Hematopoietic multipotent progenitor cell treated with erythropoietin and hydrocortisone succinate and interleukin-3 and kit ligand, for 6 days (in vitro differentiated cells): Measurements from ENCODE around the gene ADAMTSL2.

Source experiments
- DNase-seq: peaks from one replicate; pipeline ENCODE4 v3.0.0-alpha.2; 2015

The ADAMTSL2 gene

DNA sequence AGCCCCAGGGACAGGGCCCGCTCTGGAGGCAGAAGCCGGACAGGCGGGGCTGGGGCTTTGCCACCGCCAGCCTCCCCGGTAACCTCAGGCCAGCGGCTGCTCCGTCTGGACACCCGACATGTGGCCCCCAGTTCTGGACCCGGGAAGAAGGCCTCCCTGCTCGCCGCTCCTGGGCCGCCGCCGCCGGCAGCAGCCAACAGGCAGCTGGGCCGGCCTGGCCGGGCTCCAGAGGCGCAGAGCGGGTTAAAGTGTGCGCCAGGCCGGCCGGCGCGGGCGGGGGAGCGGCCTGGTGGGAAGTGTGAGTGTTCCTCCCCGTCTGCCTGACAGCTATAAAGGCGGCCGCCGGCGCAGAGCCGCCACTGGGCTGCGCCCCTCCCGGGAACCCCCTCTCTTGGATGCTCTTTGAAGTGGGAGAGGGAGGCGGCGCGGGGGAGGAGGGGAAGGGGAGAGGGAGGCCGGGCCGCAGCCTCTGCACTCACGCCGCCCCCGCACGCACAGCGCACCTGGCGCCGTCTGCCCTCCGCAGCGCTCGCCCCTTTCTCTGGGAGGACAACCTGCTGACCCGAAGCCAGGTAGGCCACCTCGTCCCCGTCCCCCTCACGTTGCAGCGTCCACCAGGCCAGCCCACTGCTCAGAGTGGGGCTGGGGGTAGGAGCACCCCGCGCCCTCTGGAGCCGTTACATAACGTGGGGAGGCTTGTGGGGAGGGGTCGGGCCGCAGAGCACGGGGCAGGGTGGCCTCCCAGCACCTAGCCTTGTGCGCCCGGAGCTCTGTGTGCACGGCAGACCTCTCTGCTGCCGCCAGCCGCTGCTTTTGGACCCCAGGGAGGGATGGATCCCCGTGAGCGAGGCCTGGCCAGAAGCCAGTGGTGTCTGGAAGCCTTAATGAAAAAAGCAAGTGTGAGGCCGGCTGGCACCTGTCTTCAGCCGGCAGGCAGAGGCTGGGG lies at the start of gene ADAMTSL2:
TSS of gene ADAMTSL2 (plus strand) at position 359 of the 946 bp plus-strand sequence. CDS start 2,009 bp downstream, outside the sequence.
- peak; percentile 67 for DNase-seq

DNA sequence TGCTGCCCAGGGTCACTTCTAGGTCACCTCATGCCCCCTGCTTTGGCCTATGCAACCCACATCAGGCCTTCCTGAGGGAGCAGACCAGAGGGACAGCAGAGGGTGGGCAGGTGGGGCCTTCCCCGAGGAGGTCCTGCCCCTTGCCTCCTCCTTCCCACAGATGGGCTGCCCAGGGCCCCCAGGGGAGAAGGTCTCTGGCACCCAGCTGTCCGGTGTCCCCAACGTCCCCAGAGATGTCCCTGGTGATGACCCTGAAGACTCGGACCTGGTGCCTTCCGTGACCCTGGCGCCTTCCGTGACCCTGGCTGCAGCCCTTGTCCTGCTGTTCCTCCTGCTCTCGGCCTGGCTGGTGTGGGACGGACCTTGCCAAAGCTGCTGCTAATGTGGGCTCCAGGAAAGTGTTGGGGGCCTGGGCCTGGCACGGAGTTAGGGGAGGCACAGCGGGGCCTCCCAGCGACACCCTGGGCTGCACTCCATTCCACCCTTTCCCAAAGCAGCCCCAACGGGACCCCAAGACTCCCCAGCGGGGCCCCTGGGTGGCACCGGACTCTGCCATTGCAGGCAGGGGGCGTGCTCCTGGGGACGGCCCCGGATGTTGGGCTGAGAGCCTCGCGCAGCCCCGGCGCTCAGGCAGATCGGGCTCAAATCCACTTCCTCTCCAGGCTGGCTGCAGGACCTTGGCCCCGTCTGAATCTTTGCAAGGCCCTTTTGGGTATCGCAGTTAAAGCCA lies 48.8 kb upstream of the ADAMTSL2 start:
- peak; percentile 51 for DNase-seq

- DNase-seq, result no peak
These were observed 47.2 kb upstream of the ADAMTSL2 start for GRCh38 chr9:133487331-133487725.

- no peak for DNase-seq
These were observed 45.7 kb upstream of the ADAMTSL2 start for GRCh38 chr9:133488686-133489252.

DNA sequence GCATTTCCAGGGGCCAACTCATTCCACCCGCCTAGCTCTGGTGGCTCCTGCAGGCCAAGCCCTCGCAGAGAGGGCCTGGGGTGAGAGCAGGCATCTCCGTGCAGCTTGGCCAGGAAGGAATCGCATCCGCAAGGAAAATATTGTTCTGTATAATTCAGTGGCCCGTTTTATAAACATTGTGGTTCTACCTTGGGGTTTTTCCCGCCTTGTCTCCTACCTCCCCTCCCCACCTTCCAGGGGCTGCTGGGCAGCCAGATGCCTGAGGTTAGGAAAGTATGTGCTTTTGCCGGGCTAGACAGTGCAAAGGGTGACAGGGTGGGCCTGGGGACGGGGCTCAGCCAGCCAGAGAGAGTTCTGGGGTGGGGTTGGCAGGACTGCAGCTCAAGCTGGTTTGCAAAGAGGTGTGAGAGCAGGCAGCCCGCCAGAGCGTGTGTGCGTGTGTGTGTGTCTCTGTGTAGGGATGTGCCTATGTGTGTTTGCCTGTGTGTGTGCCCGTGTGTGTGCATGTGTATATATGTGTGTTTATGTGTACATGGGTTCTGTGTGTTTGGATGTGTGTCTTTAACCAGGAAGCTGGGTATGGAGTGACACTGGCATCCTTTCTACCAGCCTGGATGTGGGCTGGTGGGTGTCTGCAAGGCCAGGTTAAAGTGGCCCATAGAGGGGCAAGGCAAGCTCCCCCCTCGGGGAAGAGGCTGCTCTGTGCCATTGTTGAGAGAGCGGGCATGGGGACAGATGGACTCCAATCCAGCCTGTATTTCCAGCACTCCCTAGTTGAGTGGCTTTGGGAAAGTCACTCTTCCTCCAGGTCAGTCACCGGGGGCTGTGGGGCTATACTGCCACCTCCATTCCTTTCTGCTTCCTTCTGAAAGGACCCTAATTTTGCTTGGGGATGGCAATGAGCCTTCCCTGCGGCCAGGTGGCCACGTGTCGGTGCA lies 45.0 kb upstream of the ADAMTSL2 start:
- DNase-seq, result no peak

GRCh38 chr9:133490201-133490681 lies 44.3 kb upstream of the ADAMTSL2 start:
- DNase-seq, result no peak

DNA sequence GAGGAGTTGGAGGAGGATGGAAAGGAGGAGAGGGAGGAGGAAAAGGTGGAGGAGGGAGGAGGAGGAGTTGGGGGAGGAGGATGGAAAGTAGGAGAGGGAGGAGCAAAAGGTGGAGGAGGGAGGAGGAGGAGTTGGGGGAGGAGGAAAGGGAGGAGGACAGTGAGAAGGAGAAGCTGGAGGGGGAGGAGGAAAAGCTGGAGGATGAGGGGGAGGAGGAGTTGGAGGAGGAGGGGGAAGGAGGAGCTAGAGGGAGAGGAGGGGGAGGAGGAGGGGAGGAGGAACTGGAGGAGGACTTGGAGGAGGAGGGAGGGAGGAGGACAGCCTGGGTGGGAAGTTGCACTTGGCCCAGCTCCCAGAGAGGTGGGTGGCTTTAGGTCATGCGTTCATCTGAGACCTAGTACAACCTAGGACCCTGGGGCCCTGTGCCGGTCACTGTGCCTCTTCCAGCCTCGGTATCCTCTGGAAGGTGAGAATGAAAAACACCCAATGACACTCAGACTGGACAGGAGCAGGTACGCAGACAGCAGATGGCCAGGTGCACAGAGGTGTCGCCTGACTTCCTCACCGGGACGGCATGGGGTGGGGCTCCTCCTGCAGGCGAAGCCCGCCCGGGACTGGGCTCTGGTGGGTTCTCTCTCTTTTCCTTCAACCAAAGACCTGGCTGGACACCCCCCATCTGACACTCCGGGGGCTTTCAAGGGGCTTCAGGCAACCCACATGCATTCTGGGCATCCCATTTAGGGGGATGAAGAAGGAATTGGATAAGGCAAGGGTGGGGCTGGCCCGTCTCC lies 43.4 kb upstream of the ADAMTSL2 start:
- DNase-seq, result no peak

DNA sequence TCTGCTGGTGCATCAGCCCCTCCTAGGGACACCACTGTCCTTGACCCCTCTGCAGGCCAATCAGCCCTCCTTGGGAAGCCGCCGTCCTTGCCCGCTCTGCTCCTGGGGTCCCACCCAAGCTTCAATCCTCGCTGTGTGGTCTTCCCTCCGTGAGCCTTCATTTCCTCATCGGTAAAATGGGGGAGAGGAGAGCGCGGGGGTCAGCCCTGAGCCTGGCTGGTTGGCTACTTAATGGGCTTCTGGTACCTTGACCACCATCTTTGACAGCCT lies 42.9 kb upstream of the ADAMTSL2 start:
- no peak for DNase-seq

DNA sequence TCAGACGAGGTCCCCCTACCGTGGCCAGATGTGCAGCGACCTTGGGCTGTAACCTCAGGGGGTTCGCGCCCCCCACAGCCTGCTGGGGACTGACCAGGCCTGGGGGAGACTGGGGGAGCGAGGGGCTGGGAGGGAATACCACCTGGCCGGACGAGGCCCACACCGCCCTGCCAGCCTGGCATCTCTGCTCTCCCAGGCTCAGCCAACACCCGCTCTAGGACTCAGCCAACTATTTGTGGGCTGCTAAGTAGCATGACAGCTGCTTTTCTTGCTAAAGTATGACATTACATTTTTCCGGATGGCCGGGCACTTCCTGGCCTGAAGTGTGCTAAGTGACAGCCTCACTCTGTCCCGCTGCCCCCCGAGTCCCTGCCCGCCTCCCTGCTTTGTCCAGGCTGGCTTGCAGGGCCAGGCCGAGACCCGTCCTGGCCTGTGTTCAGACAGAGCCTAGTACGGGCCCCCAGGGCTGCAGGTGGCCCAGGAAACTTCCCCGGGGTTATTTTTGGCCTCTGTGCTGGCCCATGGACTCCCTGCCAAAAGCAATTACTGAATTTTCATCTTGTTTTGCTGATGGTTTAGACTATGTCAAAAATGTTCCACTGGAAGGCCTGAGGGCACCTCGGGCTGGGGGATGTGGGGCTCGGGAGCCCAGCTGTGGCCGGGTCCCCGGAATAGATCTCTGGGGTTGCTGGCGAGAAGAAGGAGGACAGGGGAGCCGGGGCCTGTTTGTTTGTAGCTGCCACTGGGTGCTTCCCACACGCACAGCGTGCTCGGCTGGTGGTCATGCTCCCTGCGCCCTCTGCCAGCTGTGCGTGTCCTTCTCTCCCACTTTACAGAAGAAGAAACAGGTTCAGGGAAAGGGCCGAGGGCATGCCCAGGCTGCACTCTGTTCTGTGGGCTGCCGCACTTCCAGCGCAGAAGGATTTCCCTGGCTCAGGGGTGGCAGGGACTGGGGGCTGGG lies 42.2 kb upstream of the ADAMTSL2 start:
- no peak for DNase-seq

- DNase-seq, result no peak
These were observed 41.1 kb upstream of the ADAMTSL2 start for GRCh38 chr9:133493428-133493827.

DNA sequence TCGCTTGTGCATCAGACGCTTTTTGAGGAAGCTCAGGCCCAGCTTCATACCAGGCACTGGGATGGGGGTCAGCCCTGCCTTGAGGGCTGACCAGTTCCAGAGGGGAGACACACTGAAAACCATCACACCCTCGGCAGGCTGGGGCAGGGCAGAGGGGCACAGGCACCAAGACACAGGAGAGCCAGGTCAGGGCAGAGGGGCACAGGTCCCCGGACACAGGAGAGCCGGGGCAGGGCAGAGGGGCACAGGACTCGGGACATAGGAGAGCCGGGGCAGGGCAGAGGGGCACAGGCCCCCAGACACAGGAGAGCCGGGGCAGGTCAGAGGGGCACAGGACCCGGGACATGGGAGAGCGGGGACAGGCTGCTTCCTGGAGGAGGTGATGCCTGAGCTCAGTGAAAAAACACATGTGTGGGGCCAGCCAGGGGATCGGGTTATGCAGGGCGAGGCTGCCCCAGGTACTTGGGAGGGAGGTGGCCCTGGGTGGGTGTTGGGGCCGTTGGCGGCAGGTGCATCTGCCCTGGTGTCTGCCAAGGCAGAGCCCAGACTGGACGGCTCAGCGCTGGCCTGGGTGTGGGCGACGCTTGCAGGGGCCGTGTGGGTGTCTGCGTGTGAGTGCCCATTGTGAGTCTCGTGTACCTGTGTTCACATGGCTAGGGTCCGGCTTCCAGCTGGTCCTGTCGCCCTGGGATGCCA lies 40.5 kb upstream of the ADAMTSL2 start:
- DNase-seq, result no peak

GRCh38 chr9:133494636-133495326 lies 39.7 kb upstream of the ADAMTSL2 start:
- DNase-seq, result no peak

DNA sequence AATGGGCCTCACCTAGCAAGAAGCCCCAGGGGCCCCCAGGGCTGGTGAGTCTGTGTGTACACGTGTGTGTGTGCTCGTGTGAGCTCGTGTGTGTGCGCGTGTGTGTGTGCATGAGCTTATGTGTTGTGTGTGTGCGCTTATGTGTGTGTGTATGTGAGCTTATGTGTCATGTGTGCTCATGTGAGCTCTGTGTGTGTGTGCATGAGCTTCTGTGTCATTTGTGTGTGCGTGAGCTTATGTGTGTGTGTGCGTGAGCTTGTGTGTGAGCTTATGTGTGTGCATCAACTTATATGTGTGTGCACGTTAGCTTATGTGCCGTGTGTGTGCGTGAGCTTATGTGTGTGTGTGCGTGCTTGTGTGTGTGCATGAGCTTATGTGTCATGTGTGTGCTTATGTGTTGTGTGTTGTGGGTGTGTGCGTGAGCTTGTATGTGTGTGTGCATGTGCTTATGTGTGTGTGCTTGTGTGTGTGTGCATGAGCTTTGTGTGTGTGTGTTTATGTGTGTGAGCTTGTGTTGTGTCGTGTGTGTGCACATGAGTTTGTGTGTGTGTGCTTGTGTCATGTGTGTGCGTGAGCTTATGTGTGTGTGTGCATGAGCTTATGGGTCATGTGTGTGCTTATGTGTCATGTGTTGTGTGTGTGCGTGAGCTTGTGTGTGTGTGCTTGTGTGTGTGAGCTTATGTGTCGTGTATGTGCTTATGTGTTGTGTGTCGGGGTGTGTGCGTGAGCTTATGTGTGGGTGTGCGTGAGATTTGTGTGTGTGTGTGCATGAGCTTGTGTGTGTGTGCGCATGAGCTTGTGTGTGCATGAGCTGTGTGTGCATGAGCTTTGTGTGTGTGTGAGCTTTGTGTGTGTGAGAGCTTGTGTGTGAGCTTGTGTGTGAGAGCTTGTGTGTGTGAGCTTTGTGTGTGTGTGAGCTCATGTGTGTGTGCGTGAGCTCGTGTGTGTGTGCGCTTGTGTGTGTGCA lies 38.9 kb upstream of the ADAMTSL2 start:
- DNase-seq, result no peak

DNA sequence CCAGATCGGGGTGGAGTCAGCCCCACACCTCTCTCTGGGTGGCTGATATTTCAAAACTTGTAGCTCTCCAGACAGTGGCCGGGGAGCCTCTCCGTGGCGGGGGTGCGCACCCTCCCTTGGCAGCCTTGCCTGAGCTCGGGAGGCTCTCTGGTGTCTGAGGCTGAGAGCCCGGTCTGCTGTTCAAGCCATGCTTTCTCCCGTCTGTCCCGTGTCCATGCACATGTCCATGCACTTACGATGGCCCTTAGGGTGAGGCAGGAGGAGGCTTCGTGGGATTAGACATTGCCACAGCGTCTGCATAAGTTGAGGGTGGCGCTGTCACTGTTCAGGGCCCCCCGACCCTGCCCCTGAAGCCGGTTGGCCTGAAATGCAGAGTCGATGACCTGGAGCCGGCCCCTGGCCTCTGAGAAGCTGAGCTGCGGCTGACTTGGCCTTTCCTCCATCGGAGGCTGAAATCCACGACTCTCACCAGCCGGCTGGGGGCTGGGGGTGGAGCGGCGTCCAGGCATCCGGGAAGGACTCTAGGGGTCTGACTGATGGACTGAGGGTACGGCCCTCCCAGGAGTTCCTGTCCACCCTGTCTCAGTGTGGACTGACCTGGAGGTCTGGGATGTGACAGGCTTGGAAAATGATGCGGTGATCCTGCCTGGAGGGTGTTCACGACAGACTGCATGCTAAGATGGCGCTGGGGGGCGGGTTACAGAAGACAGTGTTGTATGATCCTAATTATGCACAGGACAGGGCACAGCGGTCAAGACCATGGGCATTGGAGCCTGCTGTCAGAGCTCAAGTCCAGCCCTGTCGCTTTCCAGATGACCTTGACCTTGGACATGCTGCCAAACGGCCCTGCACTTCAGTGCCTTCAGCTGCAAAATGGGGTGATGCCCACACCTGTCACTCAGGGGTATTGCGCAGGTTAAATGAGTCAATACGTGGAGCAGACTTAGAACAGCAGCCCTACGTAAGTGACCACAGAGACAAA lies 37.4 kb upstream of the ADAMTSL2 start:
- no peak for DNase-seq

GRCh38 chr9:133499132-133499891 lies 35.2 kb upstream of the ADAMTSL2 start:
- DNase-seq, result no peak

DNA sequence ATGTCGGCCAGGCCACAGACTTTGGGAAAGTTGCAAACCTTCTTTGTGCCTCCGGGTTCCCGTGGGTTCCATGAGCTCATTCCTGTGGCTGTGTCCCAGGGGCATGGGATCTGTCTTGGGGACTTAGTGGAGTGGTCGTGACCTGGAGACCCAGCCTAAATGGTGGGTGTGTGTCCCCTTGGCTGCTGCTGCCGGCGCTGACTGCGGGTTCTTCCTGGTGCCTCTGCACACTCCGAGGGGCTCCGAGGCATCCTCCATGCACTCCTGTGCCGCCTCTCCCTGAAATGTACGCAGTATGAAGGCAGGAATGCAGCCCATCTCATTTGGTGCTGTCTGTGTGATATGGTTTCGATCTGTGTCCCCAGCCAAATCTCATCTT lies 34.6 kb upstream of the ADAMTSL2 start:
- no peak for DNase-seq
